OCI-LY7 (cell line): ENCODE measurements around the gene LRRC47. TPM values are rescaled to one million over a fixed set of nuclear protein-coding genes. Genes with fewer than 3 reads are reported as not detected.

ENCODE experiments used
- BruUV-seq: library from RNA; stranded (reverse); fragments of 400-500 nt; replicated peaks from 2 replicates; lab custom pipeline; 2021; lab: Mats Ljungman, UMichigan
- CTCF ChIA-PET: fragments of 300-600 bp; sonication (Branson Sonifier 250); formaldehyde crosslinking; loops from one replicate; lab custom pipeline; 2022; ENCODE audit warnings: antibody characterized with exemption; ENCODE audit not compliant: unreplicated experiment; lab: Charles Lee
- POLR2A ChIA-PET: fragments of 300-600 bp; sonication (Branson Sonifier 250); formaldehyde crosslinking; loops from one replicate; lab custom pipeline; 2022; ENCODE audit warnings: antibody characterized with exemption; lab: Charles Lee
- DNase-seq: peaks from one replicate; pipeline ENCODE4 v3.0.0-alpha.2; 2015; ENCODE audit warnings: low spot score
- H2AFZ ChIP-seq: fragments of 200-600 bp; sonication (generic), shearing (Covaris generic); 2 replicates; pipeline ENCODE4 v1.6.1; 2014; ENCODE audit warnings: mild to moderate bottlenecking, antibody characterized with exemption, low read length, moderate library complexity
- H3K27ac ChIP-seq: fragments of 200-600 bp; sonication (generic); 2 replicates; pipeline ENCODE4 v1.5.1; 2014; ENCODE audit warnings: mixed run types, low read depth, mild to moderate bottlenecking, moderate library complexity, low read length, inconsistent platforms; ENCODE audit not compliant: poor library complexity, severe bottlenecking
- H3K36me3 ChIP-seq: fragments of 200-600 bp; sonication (generic); 2 replicates; pipeline ENCODE4 v1.6.1; 2014; ENCODE audit warnings: mild to moderate bottlenecking, antibody characterized with exemption, low read length, moderate library complexity, mixed read lengths; ENCODE audit not compliant: insufficient read depth
- H3K4me1 ChIP-seq: fragments of 200-600 bp; sonication (generic); 2 replicates; pipeline ENCODE4 v1.5.1; 2014; ENCODE audit warnings: mild to moderate bottlenecking, low read length; ENCODE audit not compliant: insufficient read depth, poor library complexity, severe bottlenecking
- H3K4me2 ChIP-seq: fragments of 200-600 bp; sonication (generic); 2 replicates; pipeline ENCODE4 v1.6.1; 2014; ENCODE audit warnings: mild to moderate bottlenecking, low read length
- H3K4me3 ChIP-seq: fragments of 200-600 bp; sonication (generic); 2 replicates; pipeline ENCODE4 v1.5.1; 2014; ENCODE audit warnings: mild to moderate bottlenecking, low read depth, low read length; ENCODE audit not compliant: poor library complexity, severe bottlenecking
- H3K79me2 ChIP-seq: fragments of 200-600 bp; sonication (generic); 2 replicates; pipeline ENCODE4 v1.6.1; 2016; ENCODE audit warnings: low read depth, mild to moderate bottlenecking, low read length, moderate library complexity, mixed read lengths; ENCODE audit not compliant: insufficient read depth
- H3K9me2 ChIP-seq: fragments of 200-600 bp; sonication (generic); 2 replicates; pipeline ENCODE4 v1.6.1; 2016; ENCODE audit warnings: mild to moderate bottlenecking, low read length, mixed read lengths; ENCODE audit not compliant: insufficient read depth
- H3K9me3 ChIP-seq: fragments of 200-600 bp; sonication (generic); 2 replicates; pipeline ENCODE4 v1.6.1; 2014; ENCODE audit warnings: mild to moderate bottlenecking, mixed run types, low read length, mixed read lengths
- H4K20me1 ChIP-seq: fragments of 200-600 bp; sonication (generic); 2 replicates; pipeline ENCODE4 v1.6.1; 2014; ENCODE audit warnings: mild to moderate bottlenecking, antibody characterized with exemption, low read length, moderate library complexity, mixed read lengths; ENCODE audit not compliant: insufficient read depth
- EZH2phosphoT487 ChIP-seq: fragments of 200-600 bp; sonication (generic); IDR thresholded peaks from 2 replicates; pipeline ENCODE4 v1.6.1; 2018; ENCODE audit warnings: low read depth, borderline replicate concordance, mild to moderate bottlenecking, mixed run types, antibody characterized with exemption, low read length, moderate library complexity, mixed read lengths
- intact Hi-C: fragments of 100-400 bp; cut with micrococcal nuclease; formaldehyde crosslinking; loops from one replicate; pipeline ENCODE4 v1.10.0; 2022; ENCODE audit not compliant: unreplicated experiment
- total RNA-seq, 2 experiments: library from RNA; depleted of rRNA in 1 of 2; stranded (reverse); fragments of >200 nt in 1 of 2; shearing (Covaris generic) in 1 of 2; gene quantifications; 2 replicates each; pipeline ENCODE4 v1.2.3, GENCODE V29; 2014 to 2022
- TF ChIP-seq, protein P1 (sequence below): fragments of 200-600 bp; sonication (generic); conservative IDR thresholded peaks from 2 replicates; pipeline ENCODE4 v1.5.1; 2014; ENCODE audit warnings: mild to moderate bottlenecking, antibody characterized with exemption, low read length, moderate library complexity, mixed read lengths

Gene LRRC47
- total RNA-seq, 2 experiments from 2014 or later: 36.4 to 49.1 TPM

- intact Hi-C loops: no loop called here
- Histone ChIP-seq H3K36me3 (peaks cover 66% of the 10 kb centered on the region; the same call in 1 of the 2 replicates), H3K79me2 (no peaks in the 10 kb centered on the region), H3K4me3 (no peak overlapping the region), H3K27ac (no peak overlapping the region), H3K4me2 (no peak overlapping the region), H4K20me1 (no peaks in the 10 kb centered on the region), H3K9me2 (no peaks in the 10 kb centered on the region), H3K9me3 (no peaks in the 10 kb centered on the region), H2AFZ (no peak overlapping the region), H3K4me1 (no peaks in the 10 kb centered on the region)
- ChIA-PET CTCF (no interaction called here), POLR2A (no interaction called here)
- DNase-seq: no peak
- no peak for TF ChIP-seq EZH2phosphoT487
- TF ChIP-seq, protein P1, sequence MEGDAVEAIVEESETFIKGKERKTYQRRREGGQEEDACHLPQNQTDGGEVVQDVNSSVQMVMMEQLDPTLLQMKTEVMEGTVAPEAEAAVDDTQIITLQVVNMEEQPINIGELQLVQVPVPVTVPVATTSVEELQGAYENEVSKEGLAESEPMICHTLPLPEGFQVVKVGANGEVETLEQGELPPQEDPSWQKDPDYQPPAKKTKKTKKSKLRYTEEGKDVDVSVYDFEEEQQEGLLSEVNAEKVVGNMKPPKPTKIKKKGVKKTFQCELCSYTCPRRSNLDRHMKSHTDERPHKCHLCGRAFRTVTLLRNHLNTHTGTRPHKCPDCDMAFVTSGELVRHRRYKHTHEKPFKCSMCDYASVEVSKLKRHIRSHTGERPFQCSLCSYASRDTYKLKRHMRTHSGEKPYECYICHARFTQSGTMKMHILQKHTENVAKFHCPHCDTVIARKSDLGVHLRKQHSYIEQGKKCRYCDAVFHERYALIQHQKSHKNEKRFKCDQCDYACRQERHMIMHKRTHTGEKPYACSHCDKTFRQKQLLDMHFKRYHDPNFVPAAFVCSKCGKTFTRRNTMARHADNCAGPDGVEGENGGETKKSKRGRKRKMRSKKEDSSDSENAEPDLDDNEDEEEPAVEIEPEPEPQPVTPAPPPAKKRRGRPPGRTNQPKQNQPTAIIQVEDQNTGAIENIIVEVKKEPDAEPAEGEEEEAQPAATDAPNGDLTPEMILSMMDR: no peak
- BruUV-seq: no TSS peak
Measured at GRCh38 chr1:3822421-3822820, 26.1 kb upstream of the LRRC47 start.

- Histone ChIP-seq H3K36me3 (peaks cover 62% of the 10 kb centered on the region; the same call in 1 of the 2 replicates), H3K4me3 (no peak overlapping the region), H4K20me1 (no peaks in the 10 kb centered on the region), H3K79me2 (no peaks in the 10 kb centered on the region), H3K4me1 (no peaks in the 10 kb centered on the region), H3K27ac (no peak overlapping the region), H3K4me2 (no peak overlapping the region), H2AFZ (no peak overlapping the region), H3K9me2 (no peaks in the 10 kb centered on the region), H3K9me3 (no peaks in the 10 kb centered on the region)
- no TSS peak for BruUV-seq
- TF ChIP-seq, protein P1: no peak
- TF ChIP-seq EZH2phosphoT487: no peak
- intact Hi-C loops: no loop called here
- DNase-seq: no peak
- ChIA-PET CTCF (no interaction called here), POLR2A (no interaction called here)
Measured at GRCh38 chr1:3821908-3822307, 25.6 kb upstream of the LRRC47 start.

- Histone ChIP-seq H3K36me3 (peaks cover 62% of the 10 kb centered on the region; the same call in 1 of the 2 replicates), H3K9me3 (no peaks in the 10 kb centered on the region), H4K20me1 (no peaks in the 10 kb centered on the region), H3K27ac (no peak overlapping the region), H3K4me3 (no peak overlapping the region), H3K4me2 (no peak overlapping the region), H3K79me2 (no peaks in the 10 kb centered on the region), H3K4me1 (no peaks in the 10 kb centered on the region), H3K9me2 (no peaks in the 10 kb centered on the region), H2AFZ (no peak overlapping the region)
- BruUV-seq: no TSS peak
- TF ChIP-seq, protein P1: no peak
- no peak for TF ChIP-seq EZH2phosphoT487
- ChIA-PET CTCF (interaction anchor here (0.6 kb wide), 1 partner anchor 48 kb away, joined by 4 read pairs; no protein-coding TSS in a partner anchor), POLR2A (no interaction called here)
- no peak for DNase-seq
- intact Hi-C loops: no loop called here
Measured at GRCh38 chr1:3821447-3821846, 25.1 kb upstream of the LRRC47 start.
